Fibroblast of peridontal ligament (primary cell): ENCODE data around the gene VCAN.

Experiments used
- DNase-seq: peaks from one replicate; pipeline ENCODE4 v3.0.0-alpha.2; 2010; ENCODE audit errors: extremely low read depth

The VCAN gene

GRCh38 chr5:83494666-83495065 lies 23.1 kb downstream of the VCAN start:
- DNase-seq, result no peak

GRCh38 chr5:83496626-83497025 lies 25.1 kb downstream of the VCAN start:
- DNase-seq, result no peak

GRCh38 chr5:83498585-83498984 lies 27.0 kb downstream of the VCAN start:
- DNase-seq, result no peak

DNA sequence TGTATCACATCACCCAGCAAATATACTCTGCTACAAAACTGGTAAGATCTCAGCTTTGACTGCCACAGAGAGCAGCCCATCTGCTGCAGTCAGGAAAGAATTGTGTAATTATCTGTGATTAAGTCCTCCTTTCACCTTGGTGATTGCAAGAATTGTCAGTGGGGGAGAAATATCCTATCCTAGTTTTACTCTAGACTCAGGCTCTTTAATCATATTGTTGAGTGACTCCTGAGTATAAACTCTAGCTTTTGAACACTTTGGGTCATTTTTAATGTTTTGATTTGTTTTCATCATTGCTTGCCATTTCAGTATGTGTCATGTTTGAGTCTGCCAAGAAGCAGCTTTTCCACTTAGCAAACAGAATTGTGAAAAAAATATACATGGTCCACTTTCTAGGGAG lies 32.1 kb downstream of the VCAN start:
- DNase-seq, result peak; percentile 80

DNA sequence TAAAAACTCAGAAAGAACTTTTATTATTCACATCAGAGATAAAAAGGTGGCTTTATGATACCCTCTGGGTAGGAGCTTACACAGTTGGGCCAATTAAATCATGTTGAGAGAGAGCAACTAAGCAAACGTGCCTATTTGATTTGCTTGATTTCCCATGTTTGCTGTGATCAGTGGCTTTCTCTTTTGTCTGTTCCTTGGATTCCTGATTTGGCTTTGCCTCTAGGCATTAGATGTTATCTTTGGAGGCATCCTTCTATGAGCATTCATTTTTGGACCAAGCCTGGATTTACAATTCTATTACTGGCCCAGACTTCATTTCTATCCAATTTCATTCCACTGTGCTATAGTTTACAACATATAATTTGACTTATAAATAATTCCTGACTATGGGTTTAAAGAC lies 35.9 kb downstream of the VCAN start:
- no peak for DNase-seq

DNA sequence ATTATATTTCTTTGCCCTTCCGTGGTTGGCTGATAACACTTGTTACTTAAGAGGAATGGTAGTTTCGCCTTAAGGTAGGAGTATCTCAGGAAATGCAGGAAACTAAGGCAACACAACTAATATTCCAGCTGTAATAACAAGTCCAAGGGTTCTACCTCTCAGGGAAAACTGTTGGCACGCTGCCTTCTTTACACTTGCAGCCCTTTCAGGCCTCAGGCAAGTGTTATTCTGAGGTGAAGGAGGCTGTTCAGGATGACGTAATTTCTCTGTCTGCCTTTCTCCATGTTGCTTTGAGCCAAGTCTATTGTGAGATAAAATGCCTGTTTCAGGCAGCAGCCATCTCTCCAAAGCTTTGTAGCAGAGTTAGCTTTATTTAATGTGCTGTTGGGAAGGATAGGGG lies 38.0 kb downstream of the VCAN start:
- peak; percentile 47 for DNase-seq

DNA sequence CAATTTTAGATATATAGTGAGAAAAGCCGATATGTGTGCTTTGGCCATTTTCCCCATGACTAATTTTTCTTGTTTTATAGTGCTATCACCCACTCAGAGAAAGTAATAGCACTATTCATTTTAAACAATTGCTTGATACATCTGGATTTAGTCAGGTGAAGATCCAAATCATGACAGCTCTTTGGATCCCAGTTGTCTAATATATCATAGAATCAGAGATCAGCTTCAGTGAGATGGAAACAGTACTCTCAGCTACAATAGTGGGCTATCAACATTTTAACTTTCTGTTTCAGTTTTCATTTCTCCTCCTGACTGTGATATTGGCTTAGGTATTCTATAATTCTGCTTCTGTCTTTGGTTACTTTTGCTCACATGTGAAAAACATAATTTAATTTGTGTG lies 38.7 kb downstream of the VCAN start:
- DNase-seq, result no peak

DNA sequence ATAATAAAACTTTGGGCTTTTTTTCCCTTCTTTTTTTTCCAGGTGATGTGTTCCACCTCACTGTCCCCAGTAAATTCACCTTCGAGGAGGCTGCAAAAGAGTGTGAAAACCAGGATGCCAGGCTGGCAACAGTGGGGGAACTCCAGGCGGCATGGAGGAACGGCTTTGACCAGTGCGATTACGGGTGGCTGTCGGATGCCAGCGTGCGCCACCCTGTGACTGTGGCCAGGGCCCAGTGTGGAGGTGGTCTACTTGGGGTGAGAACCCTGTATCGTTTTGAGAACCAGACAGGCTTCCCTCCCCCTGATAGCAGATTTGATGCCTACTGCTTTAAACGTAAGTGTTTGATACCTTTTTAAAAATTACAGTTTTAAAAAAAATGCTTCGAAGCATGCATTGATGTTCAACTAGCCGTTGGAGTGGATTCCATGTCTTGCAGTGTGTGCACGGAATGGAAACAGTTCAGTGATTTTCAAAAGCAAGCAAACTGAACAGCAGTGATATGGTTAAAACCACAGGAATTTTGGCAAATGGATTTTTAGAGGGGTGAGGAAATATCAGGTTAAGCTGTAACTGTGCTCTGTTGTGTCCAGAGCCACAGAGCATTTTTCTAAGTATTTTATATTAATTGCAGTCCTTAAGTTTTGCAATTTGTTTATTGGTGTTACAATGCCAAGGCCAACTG lies 40.7 kb downstream of the VCAN start:
- DNase-seq, result peak; percentile 69

DNA sequence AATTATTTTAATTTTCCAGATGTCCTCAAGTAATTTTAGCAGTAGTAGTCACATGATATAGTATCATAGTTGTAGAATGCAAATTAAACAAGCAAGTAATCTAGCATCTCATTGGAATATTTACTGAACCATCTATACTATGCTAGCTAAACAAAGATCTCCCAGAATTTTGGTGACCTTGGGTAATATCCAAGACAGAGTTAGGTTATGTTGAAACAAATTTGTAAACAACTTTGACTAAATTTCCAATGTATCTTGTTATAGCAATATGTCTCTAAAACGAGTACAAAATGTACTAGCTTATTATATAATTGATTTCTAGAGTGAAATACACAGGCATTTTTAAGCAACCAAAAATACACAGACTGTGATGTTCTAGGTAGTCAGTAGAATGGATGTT lies 41.5 kb downstream of the VCAN start:
- DNase-seq, result no peak

GRCh38 chr5:83513491-83513890 lies 41.9 kb downstream of the VCAN start:
- DNase-seq, result peak; percentile 49

GRCh38 chr5:83516377-83516776 lies 44.8 kb downstream of the VCAN start:
- peak; percentile 30 for DNase-seq

- peak; percentile 51 for DNase-seq
Observed at GRCh38 chr5:83517072-83517687, 45.6 kb downstream of the VCAN start.

GRCh38 chr5:83517688-83518085 lies 46.1 kb downstream of the VCAN start:
- no peak for DNase-seq

- peak; percentile 63 for DNase-seq
Observed at GRCh38 chr5:83518319-83519061, 46.9 kb downstream of the VCAN start.

- no peak for DNase-seq
Observed at GRCh38 chr5:83522446-83522845, 50.9 kb downstream of the VCAN start.

- peak; percentile 75 for DNase-seq
Observed at GRCh38 chr5:83523929-83524328, 52.4 kb downstream of the VCAN start.

GRCh38 chr5:83524345-83524744 lies 52.8 kb downstream of the VCAN start:
- DNase-seq, result no peak

DNA sequence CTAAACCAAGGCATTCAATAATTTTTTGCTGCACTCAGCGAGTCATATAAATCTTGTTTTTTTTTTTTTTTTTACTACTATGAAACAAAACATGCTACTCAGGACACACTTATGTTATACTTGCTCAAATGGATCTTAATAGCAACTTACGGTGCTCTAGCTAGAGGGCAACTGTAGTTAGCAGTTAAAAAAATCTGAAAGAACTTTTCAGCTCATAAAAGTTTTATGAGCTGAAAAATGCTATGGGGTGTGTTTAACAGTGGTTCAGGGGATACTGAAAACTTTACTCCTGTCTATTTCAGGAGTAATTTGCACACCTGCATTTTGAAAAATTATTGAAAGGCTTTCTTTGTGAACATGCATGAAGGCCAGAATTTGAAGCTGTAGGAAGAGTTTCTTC lies 53.4 kb downstream of the VCAN start:
- no peak for DNase-seq

DNA sequence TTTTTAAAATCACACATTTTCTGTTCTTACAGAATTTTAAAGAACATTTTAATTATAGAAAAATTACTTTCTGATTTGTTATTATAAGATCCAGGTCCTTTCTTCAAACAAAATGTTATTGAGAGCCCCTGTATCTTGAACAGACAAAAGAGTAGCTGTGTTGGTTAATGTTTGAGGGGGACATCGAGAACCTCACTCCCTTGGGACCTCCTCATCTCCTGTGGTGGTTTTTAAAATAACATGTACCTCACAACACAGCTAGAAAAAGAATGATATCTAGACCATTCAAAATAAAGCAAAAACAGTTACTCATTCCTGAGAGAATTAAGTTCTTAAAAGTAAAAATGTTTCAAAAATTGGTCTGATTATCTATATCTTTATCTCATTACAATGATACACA lies 54.7 kb downstream of the VCAN start:
- no peak for DNase-seq

DNA sequence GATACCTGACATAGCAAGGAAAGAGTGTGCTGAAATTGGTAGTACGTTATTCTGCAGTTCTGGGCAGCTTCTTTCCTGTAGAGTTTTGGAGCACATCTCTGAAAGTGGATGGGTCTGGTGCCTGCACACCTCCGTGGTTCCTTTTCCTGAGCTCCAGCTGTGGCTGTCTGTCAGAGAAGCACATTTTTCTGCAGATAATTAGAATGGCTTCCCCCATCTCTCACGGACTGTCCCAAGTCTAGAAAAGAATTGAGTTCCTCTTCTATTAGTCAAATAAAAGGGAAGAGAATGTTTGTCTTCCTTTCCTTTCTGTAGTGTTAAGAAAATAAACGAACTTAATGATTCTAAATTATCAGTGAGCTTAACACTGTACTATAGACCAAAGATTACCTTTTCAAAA lies 55.7 kb downstream of the VCAN start:
- DNase-seq, result no peak

DNA sequence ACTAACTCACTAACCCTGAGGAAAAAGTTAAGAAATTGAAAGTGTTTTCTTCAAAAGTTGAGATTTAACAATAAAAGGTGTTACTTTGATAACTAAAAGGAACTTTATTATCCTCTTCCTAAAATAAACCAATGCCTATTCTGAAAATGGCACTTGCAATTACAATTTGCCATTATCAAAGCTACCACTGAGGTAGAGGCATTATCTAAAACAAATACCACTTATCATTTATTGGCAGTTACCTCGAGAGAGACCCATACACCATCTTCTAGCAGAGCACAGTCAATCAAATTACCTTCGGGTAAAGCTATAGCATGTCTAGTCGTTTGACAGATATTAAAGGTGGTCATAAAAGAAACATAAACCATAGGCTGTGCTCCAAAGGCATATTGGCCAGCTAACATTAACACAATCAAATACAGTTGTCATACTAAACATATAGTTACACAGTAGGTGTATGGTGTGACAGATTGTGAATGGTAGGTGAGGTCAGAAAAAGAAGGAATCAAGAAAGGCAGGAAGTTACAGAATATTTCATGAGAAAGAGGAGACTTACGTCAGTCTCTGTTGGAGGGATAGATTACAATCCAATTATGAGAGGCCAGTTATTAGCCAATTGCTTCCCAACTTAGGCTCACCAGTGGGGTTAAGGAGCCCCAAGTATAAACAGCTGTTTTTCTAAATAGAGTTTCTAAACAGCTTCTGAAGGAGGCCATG lies 56.3 kb downstream of the VCAN start:
- no peak for DNase-seq

- DNase-seq, result no peak
Observed at GRCh38 chr5:83528439-83528769, 56.9 kb downstream of the VCAN start.

GRCh38 chr5:83530193-83530592 lies 58.6 kb downstream of the VCAN start:
- DNase-seq, result no peak
